ENCODE data around the gene ADGRB3. TPM values are rescaled to one million over a fixed set of nuclear protein-coding genes. Genes with fewer than 3 reads are reported as not detected.

Gene ADGRB3
- total and polyA plus RNA-seq, 10 of the 15 experiments (the other 5 are each of a cell fraction or from before 2014, with no cell fraction given) = 0.03 to 0.06 TPM; not detected in 8

DNA sequence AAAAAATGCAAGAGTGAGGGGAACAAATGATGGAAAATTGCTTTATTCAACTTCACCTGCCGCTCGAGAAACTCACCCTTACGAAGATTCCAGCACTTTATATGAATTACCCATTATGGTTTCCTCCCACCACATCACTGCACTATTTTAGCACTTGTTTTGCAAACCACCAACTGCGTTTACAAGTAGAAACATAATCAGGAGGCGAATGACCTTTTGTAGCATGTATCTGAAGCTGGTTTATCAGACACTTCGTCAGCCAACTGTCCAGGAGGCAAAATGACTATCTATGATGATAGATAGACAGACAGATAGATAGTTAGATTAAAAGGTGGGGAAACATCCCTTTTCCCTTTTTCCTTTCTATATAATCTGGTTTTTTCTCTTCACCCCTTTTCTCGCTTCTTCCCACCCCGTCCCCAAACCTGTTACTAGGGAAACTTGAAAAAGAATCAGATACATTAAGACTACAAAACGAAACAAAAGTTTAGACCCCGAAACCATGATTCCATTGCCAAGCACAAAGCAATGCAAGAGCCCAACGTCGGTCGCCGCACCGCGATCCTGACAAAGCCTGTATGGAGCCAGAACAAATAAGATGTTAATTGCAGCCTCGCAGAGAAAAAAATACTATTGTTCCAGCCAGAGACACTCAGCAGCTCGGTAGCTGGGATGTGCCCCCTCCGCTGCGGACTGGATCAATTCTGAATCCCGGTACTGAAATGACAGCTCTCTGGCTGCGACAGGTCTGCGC is 933 bp upstream of the ADGRB3 start:
- Histone ChIP-seq H2AFZ (ENCODE audit: control insufficient read depth, low read depth, low read length) (no peak overlapping the region; the same call in none of the 2 replicates), H3K36me3 (ENCODE audit: control insufficient read depth in 2 of 2, insufficient read depth in 2 of 2, low read length in 1 of 2) (no peaks in the 10 kb centered on the region), H3K4me1 (ENCODE audit: control insufficient read depth, insufficient read depth, low read length) (no peaks in the 10 kb centered on the region), H3K4me3 (no peak overlapping the region; the same call in 1 of the 2 replicates), H3K9me3 (replicated peaks; ENCODE audit: control insufficient read depth, insufficient read depth, low read length) (no peaks in the 10 kb centered on the region), H3K79me2 (ENCODE audit: control insufficient read depth, insufficient read depth, low read length) (no peaks in the 10 kb centered on the region), H3K27ac (ENCODE audit: control insufficient read depth, insufficient read depth) (no peak overlapping the region), H4K20me1 (ENCODE audit: control insufficient read depth, insufficient read depth) (no peaks in the 10 kb centered on the region), H3K4me2 (ENCODE audit: control insufficient read depth, insufficient read depth) (peak overlapping the region; percentile 82), H3K27me3 (replicated peaks in 1 of 2; ENCODE audit: control insufficient read depth in 2 of 2, insufficient read depth in 2 of 2, low read length in 1 of 2) (peaks cover 1 to 16% of the 10 kb centered on the region in 2 experiments), H3K9ac (ENCODE audit: control insufficient read depth, insufficient read depth, low read length) (no peak overlapping the region)
- intact Hi-C loops (cut with micrococcal nuclease; ENCODE audit: unreplicated experiment) (no loop called here), in situ Hi-C loops (cut with MboI) (loop anchor here (10.0 to 25.0 kb wide), 2 partner anchors 331 to 1478 kb away; no protein-coding TSS in a partner anchor)
- ChIA-PET SMC1A (ENCODE audit: uncharacterized antibody, unreplicated experiment) (no interaction called here), POLR2A (no interaction called here), CTCF (no interaction called here), RAD21 (ENCODE audit: unreplicated experiment) (no interaction called here)
- FAIRE-seq (no peak), DNase-seq (ENCODE audit: low read depth, low spot score) (no peak), ATAC-seq (no peak; the same call in 2 of the 3 replicates)
- WGBS (ENCODE audit: insufficient coverage, insufficient replicate concordance, low lambda C conversion rate, missing lambda C conversion rate) = 21% methylated on average over 23 of the region's 23 CpGs
- BruUV-seq (replicated peaks) = no TSS peak
- TF ChIP-seq, protein P1, sequence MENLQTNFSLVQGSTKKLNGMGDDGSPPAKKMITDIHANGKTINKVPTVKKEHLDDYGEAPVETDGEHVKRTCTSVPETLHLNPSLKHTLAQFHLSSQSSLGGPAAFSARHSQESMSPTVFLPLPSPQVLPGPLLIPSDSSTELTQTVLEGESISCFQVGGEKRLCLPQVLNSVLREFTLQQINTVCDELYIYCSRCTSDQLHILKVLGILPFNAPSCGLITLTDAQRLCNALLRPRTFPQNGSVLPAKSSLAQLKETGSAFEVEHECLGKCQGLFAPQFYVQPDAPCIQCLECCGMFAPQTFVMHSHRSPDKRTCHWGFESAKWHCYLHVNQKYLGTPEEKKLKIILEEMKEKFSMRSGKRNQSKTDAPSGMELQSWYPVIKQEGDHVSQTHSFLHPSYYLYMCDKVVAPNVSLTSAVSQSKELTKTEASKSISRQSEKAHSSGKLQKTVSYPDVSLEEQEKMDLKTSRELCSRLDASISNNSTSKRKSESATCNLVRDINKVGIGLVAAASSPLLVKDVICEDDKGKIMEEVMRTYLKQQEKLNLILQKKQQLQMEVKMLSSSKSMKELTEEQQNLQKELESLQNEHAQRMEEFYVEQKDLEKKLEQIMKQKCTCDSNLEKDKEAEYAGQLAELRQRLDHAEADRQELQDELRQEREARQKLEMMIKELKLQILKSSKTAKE (IDR thresholded peaks at IDR 0.05; ENCODE audit: low read depth, poor library complexity, severe bottlenecking) = no peak
- no peak for TF ChIP-seq HDGF (IDR thresholded peaks at IDR 0.05)

GRCh38 chr6:68635412-68635705 is 277 bp downstream of the ADGRB3 start:
- RAD21 ChIA-PET (ENCODE audit: unreplicated experiment) = interaction anchor here (1.0 kb wide), 1 partner anchor 63 kb away, joined by 4 read pairs; no protein-coding TSS in a partner anchor
- Histone ChIP-seq H3K79me2 (ENCODE audit: control insufficient read depth, insufficient read depth, low read length) (no peaks in the 10 kb centered on the region), H2AFZ (ENCODE audit: control insufficient read depth, low read depth, low read length) (peak overlapping the region; percentile 21; the same call in 1 of the 2 replicates), H3K4me1 (ENCODE audit: control insufficient read depth, insufficient read depth, low read length) (no peaks in the 10 kb centered on the region), H4K20me1 (ENCODE audit: control insufficient read depth, insufficient read depth) (no peaks in the 10 kb centered on the region), H3K27ac (ENCODE audit: control insufficient read depth, insufficient read depth) (no peak overlapping the region), H3K9ac (ENCODE audit: control insufficient read depth, insufficient read depth, low read length) (no peak overlapping the region), H3K4me3 (peak overlapping the region; percentile 67), H3K9me3 (replicated peaks; ENCODE audit: control insufficient read depth, insufficient read depth, low read length) (no peaks in the 10 kb centered on the region), H3K4me2 (ENCODE audit: control insufficient read depth, insufficient read depth) (peak overlapping the region; percentile 82; the same call in 1 of the 2 replicates), H3K36me3 (ENCODE audit: control insufficient read depth in 2 of 2, insufficient read depth in 2 of 2, low read length in 1 of 2) (no peaks in the 10 kb centered on the region), H3K27me3 (replicated peaks in 1 of 2; ENCODE audit: control insufficient read depth in 2 of 2, insufficient read depth in 2 of 2, low read length in 1 of 2) (peaks cover 1 to 16% of the 10 kb centered on the region in 2 experiments)
- SMC1A ChIA-PET (ENCODE audit: uncharacterized antibody, unreplicated experiment) = interaction anchor here (1.3 kb wide), 1 partner anchor 63 kb away, joined by 5 read pairs; no protein-coding TSS in a partner anchor
- POLR2A ChIA-PET = no interaction called here
- CTCF ChIA-PET = interaction anchor here (0.6 to 7.6 kb wide), 4 partner anchors 23 to 638 kb away, joined by 3 to 64 read pairs (median 4); no protein-coding TSS in a partner anchor
- intact Hi-C loops (cut with micrococcal nuclease; ENCODE audit: unreplicated experiment) = loop anchor here (5.0 kb wide), 1 partner anchor 1472 kb away; no protein-coding TSS in a partner anchor
- ATAC-seq (no peak), FAIRE-seq (no peak), DNase-seq (ENCODE audit: low read depth, low spot score) (no peak)
- WGBS (ENCODE audit: insufficient coverage, insufficient replicate concordance, low lambda C conversion rate, missing lambda C conversion rate) = 1% methylated on average over 11 of the region's 15 CpGs
- BruUV-seq (replicated peaks) = no TSS peak
- in situ Hi-C loops (cut with MboI) = loop anchor here (10.0 to 25.0 kb wide), 2 partner anchors 329 to 1477 kb away; no protein-coding TSS in a partner anchor
- TF ChIP-seq BHLHE40 (IDR thresholded peaks at IDR 0.05; ENCODE audit: borderline replicate concordance in 1 of 2, low read depth in 2 of 2, low read length in 1 of 2) (no peak), CEBPB (IDR thresholded peaks at IDR 0.05; ENCODE audit: borderline replicate concordance in 1 of 2, low read depth in 2 of 2, low read length in 2 of 2) (no peak), ZBTB4 (CRISPR knock-in tag; IDR thresholded peaks at IDR 0.05) (no peak), RAD21 (IDR thresholded peaks at IDR 0.05; ENCODE audit: insufficient read depth, low read depth, low read length) (no peak), WRNIP1 (IDR thresholded peaks at IDR 0.05; ENCODE audit: borderline replicate concordance, low read depth, low read length) (no peak)
